ENCODE measurements around the gene TGFBR2.

The TGFBR2 gene

DNA sequence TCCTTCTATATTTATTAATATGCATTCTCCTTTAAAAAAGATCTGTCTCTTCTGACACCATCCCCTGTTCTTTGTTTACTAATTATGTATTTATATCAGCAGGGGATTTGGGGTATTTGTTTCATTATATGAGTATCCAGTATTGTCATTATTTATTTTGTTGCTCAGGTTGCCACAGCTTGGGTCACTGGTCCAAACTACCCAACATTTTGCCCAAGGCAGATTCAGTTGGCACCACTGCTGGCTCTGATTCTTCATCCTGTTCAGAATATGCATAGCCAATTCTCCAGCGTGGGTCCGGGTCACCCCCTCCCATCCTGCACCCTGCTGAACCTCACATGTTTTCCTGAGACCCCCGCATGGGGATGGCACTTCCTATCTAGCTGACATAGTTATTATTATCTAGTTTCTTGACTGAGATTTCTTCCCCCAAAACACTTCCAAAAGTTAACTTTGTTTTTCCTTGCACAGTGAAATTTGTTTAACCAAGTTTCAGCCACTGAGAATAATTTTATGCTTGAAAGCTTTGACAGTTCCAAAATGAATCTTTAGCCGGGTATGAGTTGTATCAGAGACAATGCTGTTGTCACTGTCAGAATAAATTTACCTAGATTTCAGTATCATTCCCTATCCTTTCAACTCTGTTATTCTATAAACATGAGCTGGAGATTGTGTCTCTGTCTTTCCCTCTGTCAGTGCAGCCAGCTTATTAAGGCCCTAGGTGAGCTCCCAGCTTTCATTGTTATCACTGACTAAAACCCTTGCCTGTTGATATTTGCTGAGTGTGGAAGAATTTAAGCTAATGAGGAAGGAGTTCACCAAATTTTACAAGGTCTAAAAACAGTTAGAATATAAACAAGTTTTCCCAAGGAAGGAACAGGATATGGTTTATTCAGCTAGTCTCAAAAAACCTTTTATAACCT lies 70.3 kb downstream of the TGFBR2 start:
- no peak for DNase-seq

- DNase-seq, result no peak
Observed at GRCh38 chr3:30677347-30677685, 70.9 kb downstream of the TGFBR2 start.

- DNase-seq, result no peak
Observed at GRCh38 chr3:30679045-30679444, 72.6 kb downstream of the TGFBR2 start.

DNA sequence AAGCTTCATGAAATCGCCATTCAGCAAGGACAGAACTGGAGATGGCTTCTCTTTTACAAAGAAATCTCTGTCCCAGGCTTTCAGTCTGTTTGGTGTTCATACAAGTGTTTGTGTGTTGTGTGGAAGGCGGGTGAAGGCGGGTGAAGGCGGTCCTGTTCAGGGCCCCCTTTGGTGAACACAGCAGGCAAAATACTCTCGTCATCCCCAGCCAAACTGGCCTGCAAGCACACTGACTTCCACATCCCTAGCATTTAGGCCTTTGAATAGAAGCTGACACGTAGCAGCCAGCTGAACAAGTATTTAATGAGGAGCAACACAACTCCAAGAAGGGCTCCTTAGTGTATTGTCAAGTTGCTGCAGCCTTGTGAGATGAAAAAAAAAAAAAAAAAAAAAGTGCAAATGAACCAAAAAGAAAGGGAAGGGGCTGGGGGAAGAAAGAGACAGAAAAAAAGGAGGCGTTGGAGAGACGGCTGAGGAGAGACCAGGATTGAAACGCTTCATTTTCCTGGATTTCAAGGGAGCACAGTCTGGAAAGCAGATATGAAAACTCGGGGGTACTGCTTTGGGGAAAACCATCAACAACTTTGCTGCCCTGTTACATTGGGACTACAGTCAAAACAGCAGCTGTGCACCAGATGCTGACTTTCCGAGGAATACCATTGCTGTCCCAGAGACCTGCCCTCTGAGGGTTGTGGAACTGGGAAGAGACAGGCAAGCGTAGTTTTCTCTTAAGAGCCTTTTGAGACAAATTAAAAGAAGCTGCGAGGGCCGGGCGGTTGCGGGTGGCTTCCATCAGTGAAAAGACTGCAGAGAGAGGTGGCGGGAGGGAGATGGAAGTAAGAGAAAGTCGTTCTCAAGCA lies 74.6 kb downstream of the TGFBR2 start:
- no peak for DNase-seq

DNA sequence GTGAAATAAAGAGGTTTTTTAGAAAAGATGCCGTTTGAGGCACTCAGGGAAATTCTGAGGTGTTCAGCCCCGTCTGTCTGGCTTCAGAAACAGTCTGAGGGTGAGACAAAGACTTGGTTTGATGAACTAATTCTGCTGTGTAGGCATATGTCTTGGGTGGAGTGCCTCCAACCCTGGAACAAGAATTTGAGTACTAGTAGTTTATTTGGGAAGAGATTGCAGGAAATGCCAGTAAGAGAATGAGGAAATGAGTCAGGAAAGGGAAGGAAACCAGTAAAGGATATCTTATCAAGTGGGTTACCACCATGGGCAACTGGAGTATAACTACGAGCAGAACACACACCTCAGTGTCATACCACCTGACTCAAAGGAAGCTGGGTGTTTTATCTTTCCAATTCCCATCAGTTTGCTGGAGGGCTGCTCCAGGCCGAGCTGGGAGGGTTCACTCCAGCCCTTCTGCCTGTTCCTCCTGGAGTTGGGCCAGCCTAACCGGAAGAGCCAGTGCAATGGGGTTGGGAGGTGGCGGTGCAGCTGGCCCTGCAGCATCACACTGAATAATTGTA lies 75.3 kb downstream of the TGFBR2 start:
- DNase-seq, result no peak

DNA sequence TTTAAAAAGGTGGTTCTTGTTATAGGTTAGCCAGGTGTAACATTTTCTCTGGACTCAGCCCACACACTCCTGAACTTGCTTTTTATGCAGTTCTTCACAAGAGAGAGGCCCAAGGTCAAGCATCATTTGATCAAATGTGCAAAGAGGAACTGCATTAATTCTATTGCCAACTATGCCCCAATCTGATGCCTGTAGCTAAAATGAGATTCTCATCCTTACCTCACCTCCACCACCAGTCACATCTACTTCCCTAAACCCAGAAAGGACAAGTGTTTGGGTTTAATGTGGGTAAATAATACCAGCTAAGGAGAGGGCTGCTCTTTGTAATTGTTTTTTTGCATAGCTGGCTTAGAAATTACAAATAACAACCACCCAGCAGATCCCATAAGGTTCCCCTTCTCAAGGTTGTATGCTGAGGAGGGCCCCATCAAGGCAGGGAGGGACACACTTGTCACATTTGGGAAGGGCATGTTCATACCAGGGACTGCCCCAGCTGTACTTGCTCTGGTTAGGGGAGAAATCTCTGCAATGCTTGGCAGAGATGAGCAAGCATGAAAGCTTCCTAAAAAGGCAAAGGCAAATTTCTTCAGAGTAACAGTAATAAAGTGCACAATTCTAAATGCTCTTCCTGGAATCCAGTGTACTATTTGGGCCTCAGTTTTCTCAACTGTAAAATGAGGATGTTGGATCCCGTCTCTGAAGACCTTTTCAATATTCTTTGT lies 76.2 kb downstream of the TGFBR2 start:
- DNase-seq, result no peak

DNA sequence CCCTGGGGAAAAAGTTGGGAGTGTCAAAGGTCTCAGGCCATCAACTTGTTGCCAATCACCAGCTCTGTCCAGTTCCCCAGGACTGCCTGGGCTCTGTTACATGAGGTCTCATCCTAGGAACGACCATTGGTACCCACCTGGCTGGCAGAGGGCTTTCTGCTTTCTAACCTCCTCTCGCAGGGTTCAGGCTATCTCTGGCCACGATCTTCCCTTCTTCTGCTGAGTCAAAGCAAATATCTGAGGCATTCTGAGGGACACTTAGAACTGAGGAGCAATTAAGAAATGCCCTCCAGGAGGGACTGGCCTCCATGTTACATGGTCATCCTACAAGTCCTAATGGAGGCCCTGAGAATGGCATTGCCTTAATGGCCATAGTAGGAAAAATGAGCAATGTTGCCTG lies 77.4 kb downstream of the TGFBR2 start:
- DNase-seq, result no peak

DNA sequence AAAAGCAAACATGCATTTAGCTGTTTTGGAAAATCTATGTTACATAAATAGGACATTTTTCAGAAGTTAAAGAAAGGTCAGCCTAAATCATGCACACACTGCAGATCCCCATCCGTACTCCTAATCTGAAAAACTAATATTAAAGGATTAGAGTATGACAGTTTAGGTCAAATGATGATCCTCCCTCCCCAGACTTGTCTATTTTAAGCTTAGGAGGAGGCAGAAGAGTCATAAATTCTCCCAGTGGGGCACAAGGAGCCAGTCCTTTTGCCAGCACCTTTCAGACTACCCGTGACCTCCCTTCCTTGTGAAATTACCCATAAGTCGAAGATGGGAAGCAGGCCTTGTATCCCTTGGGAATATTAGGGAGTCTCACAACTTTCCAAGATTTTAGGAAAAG lies 78.0 kb downstream of the TGFBR2 start:
- no peak for DNase-seq

DNA sequence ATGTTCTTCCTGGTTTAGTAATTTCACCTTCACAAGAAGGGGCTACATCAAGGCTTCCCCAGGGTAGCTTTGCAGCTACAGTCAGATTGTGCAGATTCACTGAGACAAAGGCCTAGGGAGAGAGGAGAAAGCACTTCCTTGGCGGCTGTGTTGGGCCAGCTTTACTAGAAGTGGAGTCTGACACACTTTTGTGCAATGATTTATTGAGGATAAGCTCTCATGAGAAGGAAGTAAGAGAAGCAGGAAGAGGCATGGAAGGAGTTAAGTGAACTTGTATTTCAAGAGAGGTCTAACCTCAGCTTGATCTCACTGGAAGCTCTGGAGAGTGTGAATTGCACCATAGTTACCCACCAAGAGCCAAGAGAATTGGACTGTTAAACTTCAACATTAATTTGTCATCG lies 78.9 kb downstream of the TGFBR2 start:
- no peak for DNase-seq

- DNase-seq, result no peak
Observed at GRCh38 chr3:30686176-30686575, 79.8 kb downstream of the TGFBR2 start.

- DNase-seq, result no peak
Observed at GRCh38 chr3:30686799-30687198, 80.4 kb downstream of the TGFBR2 start.

GRCh38 chr3:30687930-30688570 lies 81.6 kb downstream of the TGFBR2 start:
- no peak for DNase-seq

GRCh38 chr3:30688776-30689641 lies 82.6 kb downstream of the TGFBR2 start:
- no peak for DNase-seq

DNA sequence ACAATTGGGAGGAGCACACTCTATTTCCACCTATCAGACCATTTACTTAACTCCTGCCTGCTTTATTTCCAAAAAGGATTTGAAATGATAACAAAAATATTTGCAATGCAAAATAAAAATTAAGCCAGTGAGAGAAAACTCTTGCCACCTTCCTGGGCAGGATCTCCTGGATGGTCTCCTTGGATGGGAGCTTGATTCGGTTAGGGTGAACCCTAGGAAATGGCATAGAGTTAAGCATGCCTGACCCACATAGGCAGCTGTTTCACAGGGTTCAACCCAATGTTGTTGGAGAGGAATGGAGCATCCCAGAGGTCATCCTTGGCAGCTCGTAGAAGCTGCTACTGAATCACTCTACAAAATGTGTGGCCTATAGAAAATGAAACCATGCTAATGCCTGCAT lies 83.8 kb downstream of the TGFBR2 start:
- DNase-seq, result no peak

- no peak for DNase-seq
Observed at GRCh38 chr3:30691249-30691880, 85.0 kb downstream of the TGFBR2 start.

DNA sequence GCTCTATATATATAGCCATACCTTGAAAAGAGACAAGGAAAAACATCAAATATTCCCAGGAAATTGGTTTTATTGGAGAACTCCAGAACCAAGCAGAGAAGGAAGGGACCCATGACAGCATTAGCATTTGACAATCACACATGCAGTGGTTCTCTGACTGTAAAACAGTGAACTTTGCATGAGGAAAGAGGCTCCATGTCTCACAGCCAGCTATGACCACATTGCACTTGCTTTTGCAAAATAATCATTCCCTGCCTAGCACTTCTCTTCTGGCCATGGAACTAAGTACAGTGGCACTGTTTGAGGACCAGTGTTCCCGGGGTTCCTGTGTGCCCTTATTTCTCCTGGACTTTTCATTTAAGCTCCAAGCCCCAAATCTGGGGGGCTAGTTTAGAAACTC lies 85.5 kb downstream of the TGFBR2 start:
- DNase-seq, result no peak

- DNase-seq, result no peak
Observed at GRCh38 chr3:30692498-30693130, 86.2 kb downstream of the TGFBR2 start.

- peak; percentile 60 for DNase-seq
Observed at GRCh38 chr3:30693470-30694120, 87.2 kb downstream of the TGFBR2 start.

DNA sequence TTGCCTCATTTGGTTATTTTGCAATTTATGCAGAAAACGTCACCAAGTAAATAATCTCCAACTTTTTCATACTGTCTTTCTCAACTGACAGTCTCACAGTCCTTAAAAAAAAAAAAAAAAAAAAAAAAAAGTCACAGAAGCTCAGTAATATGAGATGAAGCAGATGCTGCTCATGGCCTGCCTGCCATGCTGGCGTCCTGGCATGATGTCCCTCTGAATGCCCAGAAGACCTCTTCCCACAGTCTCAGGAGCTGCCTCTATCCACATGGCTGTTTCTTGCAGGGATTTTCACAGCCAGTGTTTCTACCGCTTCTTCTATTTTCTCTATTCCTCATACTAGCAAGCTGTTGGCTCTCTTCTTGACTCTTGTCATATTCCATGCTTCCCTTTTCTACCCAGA lies 87.7 kb downstream of the TGFBR2 start:
- no peak for DNase-seq

DNA sequence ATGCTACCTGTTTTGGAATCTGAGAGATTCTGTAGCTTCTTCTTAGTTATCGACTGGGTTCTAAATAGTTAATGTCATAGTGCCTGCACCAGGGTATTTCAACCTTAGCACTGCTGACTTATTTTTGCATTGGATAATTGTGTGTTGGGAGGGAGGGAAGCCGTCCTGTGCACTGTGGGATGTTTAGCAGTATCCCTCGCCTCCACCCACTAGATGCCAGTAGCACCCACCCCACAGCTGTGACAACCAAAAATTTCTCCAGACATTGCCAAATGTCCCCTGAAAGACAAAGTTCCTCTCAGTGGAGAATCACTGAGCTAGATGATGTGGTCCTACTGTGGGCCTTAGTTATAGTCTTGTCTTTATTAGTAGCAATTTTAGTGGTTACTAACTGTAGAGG lies 88.3 kb downstream of the TGFBR2 start:
- DNase-seq, result no peak

Measured in stimulated activated CD4-positive, alpha-beta T cell treated with anti-CD3 and anti-CD28 coated beads, Interleukin-4, amount 100 ng/mL, for 24 hours (primary cell).